ENCODE measurements around the gene SEPTIN12. TPM values are rescaled to one million over a fixed set of nuclear protein-coding genes. Genes with fewer than 3 reads are reported as not detected.
A peak's percentile ranks its signal among the peaks of the same experiment; 100 is the strongest.
"Not testable (repeated sequence)": the region's sequence is repeated elsewhere in the genome, so short reads cannot be mapped to it uniquely, and the experiment has no call there.

Gene SEPTIN12
- polyA plus RNA-seq, 10 donors = 9.8 TPM; not detected in 9

DNA sequence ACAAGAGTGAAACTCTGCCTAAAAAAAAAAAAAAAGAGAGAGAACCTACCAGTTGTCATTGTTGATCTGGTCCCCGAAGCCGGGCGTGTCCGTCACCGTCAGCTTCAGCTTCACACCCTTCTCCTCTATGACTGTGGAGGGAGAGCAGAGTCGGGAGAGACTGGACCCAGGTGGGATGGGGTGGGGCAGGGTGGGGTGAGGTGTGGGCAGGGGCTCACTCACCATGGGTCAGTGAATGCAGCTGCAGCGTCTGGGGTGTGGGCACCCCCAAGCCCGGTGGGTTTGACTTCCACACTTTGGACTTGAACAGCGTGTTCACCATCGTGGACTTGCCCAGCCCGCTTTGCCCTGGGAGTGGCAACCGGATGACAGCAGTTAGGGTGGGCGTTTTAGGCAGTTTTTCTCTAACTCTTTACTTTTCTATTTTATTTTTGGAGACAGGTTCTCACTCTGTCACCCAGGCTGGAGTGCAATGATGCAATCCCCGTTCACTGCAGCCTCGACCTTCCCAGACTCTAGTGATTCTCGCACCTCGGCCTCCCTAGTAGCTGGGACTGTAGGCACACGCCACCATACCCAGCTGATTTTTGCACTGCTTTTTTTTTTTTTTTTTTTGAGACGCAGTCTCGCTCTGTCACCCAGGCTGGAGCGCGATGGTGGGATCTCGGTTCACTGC, 2.2 kb downstream of the SEPTIN12 start:
- no peak for DNase-seq

DNA sequence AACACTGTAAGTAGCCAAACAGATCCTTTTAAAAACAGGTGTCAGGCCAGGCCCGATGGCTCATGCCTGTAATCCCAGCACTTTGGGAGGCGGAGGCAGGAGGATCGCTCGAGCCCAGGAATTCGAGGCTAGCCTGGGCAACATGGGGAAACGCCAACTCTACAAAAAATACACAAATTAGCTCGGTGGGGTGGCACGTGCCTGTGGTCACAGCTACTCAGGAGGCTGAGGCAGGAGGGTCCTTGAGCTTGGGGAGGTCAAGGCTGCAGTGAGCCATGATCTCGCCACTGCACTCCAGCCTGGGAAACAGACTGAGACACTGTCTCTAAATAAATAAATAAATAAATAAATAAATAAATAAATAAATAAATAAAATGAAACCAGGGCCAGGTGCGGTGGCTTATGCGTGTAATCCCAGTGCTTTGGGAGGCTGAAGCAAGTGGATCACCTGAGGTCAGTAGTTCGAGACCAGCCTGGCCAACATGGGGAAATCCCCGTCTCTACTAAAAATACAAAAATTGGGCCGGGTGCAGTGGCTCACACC, 3.6 kb downstream of the SEPTIN12 start:
- DNase-seq = not testable (repeated sequence)

DNA sequence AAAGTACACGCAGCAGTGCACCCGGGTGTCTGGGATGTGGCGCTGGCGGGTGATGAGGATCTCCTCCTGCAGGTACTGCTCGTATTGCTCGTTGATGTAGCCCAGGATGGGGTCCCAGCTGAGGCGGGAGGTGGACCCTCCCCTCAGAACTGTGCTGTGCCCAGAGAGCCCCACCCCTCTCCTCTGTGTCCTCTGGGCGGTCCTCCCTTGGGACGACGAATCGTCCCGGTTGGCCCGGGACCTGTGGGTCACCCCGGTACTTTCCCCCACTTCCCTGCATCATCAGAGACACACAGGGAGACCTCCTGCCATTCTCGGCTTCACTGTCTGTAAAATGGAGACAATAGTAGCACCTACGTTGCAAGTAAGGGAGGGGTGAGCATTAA, 4.2 kb downstream of the SEPTIN12 start:
- DNase-seq = no peak

DNA sequence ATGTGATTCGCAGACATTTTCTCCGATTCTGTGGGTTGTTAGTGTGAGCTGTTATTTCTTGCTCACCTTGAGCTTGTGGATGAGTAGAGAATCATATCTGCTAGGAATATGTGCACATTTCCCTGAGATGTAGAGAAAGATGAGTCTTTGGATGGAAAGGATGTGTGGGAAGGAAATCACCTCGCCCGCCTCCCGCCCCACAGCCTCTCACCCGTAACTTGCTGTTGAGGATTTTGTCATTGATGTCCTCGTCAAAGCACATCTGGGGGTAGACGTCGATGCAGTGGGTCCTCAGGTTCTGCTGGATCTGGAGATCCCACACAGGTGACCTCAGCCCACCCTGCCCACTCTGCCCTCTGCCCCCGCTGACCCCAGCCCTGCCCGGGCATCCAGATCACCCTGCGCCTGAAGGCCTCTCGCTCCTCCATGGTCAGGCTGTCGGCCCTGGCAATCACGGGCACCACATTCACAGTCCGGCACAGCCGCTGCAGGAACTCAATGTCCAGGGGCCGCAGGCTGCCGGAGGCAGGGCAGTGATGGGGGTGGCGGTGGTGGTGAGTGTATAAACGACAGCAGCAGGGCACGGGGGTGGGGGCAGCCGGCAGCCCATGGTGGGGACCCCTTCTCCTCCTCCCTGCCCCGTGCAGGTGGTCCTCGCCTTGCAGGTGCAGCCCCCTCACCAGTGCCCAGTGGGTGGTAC, 4.7 kb downstream of the SEPTIN12 start:
- DNase-seq = no peak

DNA sequence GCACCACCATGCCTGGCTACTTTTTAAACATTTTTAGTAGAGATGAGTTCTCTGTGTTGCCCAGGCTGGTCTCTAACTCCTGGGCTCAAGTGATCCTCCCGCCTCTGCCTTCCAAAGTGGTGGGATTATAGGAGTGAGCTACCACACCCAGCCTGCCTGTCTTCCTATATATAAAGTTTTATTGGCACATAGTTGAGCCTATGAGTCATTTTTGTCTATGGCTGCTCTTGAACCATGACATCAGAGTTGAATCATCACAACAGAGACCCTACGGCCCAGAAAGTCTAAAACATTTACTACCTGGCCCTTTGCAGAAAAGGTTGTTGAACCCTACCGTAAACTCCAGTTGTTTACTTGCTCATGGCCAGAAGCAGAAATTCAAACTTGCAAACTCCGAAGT, 7.9 kb downstream of the SEPTIN12 start:
- DNase-seq = no peak

DNA sequence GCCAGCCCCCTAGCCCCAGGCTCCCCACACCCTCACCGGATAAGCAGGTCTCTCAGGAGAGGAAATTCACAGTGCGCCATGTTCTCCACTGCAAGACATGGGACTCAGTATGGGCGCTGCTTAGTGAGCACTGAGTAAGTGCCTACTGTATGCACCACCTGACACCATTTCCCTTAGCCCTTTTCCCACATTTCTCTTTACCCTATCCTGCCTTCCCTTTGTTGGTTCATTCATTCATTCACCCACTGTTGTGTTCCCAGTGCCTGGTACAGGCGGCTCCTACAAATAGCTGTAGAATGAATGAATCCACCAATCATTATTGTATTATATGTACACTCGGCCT, 10.1 kb downstream of the SEPTIN12 start:
- DNase-seq = no peak

DNA sequence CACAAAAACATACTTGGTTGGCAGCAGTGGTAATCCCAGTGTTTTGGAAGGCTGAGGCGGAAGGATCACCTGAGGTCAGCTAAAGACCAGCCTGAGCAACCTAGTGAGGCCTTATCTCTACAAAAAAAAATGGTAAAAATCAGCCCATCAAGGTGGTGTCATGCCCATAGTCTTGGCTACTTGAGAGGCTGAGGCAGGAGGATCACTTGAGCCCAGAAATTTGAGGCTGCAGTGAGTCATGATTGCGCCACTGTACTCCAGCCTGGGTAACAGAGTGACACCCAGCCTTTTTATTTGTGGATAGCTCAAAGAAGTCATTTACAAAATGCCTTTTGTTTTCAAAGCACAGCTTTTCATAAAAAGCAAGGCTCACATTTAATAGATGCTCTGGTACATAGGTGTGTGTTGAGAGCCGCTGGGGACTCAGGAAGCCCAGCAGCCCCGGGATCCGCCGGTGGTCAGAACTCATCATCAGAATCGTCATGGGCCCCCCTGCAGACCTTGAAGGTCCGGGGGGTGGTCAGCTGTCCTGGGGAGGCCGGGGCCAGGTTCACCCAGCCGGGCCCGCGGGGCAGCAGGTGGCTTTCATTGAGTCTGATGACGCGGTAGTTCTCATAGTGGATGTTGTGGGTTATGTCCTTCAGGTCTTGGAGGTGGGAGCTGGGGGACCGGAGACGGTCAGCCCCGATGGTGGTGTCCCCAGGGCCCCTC, 10.7 kb downstream of the SEPTIN12 start:
- DNase-seq = no peak

DNA sequence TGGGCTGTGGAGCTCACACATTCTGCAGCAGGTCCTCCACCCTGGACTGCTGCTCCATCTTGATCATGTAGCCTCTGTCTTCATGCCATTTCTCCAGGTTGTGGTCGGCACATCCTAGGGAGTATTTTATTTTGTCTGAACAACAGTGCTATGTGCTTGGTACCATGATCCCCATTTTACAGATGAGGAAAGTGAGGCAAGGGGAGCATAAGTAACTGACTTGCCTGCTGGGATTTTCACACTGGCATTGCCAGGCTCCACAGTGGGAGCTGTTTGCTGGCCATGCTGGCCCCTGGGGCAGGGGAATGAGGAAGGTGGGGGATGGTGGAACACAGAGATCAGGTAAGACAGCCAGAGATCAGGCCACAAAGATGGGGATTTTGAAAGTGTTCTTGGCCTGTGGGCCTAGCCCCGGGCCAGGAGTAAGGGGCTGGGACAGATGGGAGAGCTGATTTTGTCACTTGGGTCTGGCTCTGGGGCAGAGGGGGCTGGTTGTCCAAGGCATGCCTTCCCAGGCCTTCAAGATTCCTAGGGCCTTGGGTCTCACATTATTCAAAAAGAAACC, 11.9 kb downstream of the SEPTIN12 start:
- no peak for DNase-seq

DNA sequence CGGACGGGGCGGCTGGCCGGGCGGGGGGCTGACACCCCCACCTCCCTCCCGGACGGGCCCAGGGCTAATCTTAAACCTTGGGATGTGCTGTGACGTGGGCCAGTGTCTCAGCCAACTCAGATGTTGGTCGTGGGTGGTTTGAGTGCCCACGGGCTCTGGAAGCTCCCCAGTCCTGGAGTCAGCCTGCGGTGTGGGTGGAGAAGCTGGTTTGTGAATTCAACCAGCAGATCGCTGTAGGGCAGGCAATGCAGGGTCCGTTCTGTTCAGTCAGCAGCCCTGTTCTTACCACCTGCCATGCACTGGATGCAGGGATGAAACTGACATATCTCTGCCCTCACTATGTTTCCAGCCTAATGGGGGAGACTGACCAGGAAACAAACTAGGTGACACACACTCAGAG, 13.1 kb downstream of the SEPTIN12 start:
- DNase-seq = no peak

DNA sequence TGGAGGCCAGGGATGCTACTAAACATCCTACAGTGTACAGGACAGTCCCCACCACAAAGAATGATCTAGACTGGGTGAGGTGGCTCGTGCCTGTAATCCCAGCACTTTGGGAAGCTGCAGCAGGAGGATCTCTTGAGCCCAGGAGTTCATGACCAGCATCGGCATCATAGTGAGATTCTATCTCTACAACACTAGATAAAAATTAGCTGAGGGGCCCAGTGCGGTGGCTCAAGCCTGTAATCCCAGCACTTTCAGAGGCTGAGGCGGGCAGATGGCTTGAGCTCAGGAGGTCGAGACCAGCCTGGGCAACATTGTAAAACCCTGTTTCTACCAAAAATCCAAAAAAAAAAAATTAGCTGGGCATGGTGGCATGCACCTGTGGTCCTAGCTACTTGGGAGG, 15.8 kb downstream of the SEPTIN12 start:
- DNase-seq = no peak

DNA sequence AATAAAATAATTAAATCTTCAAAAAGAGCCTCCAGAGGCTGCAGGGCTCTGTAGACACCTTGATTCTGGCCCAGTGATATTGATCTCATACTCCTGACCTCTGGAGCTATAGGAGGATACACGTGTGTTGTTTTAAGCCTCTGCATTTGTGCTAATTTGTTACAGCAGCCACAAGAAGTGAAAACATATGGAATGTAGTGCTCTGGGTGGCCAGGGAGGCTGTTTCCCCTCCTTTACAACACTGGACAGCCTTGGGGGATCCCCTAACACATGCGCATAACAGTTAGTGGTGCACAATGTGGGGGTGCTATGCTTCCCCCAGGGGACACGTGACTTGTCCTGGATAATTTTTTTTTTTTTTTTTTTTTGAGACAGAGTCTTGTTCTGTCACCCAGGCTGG, 16.5 kb downstream of the SEPTIN12 start:
- no peak for DNase-seq

DNA sequence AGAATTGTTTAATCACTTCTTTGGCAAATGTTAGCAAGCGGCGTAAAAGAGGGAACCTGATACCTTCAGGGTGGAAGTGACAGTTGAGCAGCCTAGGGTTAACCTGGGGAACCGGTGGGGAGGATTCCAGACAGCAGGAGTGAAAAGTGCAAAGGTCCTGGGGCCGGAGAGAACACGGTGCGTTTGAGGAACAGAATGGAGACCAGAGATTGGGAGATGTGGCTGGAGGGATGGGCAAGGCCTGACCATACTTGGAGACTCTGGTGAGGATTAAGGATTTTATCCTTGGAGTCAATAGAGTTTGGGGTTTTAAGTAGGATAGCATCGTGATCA, 18.9 kb downstream of the SEPTIN12 start:
- no peak for DNase-seq

DNA sequence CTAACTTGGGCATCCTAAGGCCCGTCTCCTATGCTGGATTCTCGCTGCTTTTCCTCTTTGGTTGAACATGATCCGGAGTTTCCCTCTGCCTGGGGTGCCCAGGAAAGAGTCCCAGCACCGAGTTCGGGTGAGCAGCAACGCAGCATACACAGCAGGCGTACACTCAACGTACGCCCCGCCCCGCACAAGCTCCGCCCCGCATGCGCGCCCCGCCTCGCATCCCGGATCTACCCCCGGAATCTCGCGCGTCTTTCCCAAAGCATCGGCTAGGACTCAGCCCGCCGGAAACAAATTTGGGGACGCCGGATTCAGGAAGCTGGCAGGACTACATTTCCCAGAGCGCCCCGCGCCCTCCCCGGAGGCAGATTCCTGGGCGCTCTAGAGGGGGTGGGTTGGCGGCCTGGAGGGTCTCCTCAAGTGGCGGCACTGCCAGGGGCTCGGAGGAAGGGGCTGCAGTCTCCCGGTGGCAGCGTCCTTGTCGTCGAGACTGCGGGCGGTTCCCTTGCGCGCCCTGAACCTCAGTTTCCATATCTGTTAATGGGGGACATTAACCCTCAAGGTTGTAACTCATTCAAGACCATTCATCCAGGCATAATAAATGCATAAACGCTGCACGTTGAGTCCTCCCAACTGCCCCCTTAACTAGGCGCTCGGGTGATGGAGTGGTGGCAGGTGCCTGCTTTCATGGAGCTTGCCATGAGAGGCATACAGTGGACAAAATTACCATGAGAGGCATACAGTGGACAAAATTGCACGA, 19.4 kb downstream of the SEPTIN12 start:
- peak; percentile 96 to 99 (median 97) for DNase-seq

DNA sequence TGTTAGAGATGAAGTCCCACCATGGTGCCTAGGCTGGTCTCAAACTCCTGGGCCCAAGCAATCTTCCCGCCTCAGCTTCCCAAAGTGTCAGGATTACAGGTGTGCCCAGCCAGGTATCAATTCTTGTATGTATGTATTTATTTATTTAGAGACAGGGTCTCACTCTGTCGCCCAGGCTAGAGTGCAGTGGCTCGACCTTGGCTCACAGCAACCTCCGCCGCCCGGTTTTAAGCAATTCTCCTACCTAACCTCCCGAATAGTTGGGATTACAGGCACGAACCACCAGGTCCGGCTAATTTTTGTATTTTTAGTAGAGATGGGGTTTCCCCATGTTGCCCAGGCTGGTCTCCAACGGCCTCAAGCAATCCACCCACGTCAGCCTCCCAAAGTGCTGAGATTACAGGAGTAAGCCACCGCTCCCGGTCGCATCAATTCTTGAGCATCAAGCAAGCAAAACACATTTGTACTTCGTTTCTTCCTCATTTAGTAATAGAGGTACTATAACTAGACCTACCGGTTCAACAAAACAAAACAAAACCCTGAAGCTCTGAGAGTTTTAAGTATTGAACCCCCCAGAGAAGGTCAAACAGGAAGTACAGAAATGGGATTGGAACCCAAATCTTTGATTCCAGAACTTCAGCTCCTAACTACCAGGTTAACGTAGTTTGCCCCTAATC, 20.1 kb downstream of the SEPTIN12 start:
- peak in 1 of 3 donors; percentile 24 for DNase-seq

DNA sequence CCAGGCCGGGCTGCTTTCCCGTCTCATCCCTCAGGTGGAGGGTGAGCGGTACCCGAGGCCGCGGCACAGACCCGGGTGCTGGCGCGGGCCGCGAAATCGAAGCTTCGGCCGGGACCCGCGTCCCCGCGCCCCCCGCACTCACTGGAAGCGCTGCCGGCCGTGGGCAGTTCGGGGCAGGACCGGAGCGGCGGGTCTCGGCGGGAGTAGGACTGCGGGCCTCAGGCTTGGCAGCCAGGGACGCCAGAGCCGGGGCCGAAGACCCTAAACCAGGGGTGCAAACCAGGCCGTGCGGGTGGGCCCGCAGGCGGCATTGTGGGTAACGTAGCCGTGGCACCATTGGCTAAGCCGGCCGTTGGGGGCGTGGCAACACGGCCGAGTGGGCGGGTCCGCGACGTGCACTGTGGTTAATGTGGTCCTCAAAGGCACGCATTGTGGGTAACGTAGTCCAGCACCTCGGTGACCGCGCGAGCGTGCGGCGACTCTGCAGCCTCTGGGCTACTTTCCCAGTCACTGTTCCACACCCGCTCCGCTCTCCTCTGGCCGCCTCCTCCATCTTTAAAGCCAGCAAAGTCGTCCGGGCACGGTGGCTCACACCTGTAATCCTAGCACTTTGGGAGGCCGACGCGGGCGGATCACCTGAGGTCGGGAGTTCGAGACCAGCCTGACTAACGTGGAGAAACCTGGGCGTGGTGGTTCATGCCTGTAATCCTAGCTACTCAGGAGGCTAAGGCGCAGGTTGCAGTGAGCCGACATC, 21.1 kb downstream of the SEPTIN12 start, which contains the start of gene ZNF500:
ZNF500 (minus strand) TSS at position 288 of the 754 bp plus-strand sequence. CDS start 1,184 bp downstream, outside the sequence.
- DNase-seq = peak; percentile 96 to 99 (median 97)

DNA sequence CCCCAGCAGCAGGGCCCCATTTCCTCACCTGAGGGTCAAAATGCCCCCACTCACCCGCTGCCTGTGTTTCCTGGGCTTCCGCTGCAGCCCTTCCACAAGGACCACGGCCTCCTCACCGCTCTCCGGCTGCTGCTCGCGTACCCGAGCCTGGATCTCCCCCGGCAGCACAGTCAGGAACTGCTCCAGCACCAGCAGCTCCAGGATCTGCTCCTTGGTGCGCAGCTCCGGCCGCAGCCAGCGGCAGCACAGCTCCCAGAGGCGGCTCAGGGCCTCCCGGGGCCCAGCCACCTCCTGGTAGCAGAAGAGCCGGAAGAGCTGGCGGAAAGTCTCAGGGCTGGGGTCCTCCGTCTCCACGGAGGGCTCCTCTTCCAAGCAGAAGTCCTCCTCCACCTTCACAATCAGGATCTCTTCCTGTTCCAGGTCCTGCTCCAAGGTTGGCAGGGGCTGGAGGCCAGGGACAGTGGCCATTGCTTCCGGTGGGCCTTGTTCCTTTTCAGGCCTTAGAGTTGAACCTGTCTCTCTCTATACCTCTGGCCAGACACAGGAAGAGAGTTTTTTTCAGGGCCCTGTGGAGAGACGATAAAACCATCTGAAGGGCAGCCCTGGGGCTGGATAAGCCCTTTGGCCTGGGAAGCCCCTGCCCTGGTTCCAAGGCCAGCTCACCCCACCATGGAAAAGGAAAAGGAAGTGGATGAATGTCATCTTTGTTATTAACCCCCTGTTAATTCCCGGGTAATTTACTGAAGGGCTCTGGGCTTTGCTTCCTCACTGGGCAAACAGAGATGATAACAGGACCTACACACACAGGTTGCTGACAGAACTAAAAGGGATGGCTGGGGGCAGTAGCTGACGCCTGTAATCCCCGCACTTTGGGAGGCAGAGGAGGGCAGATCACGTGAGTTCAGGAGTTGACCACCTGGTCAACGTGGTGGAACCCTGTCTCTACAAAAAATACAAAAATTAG, 22.4 kb downstream of the SEPTIN12 start:
- no peak for DNase-seq

DNA sequence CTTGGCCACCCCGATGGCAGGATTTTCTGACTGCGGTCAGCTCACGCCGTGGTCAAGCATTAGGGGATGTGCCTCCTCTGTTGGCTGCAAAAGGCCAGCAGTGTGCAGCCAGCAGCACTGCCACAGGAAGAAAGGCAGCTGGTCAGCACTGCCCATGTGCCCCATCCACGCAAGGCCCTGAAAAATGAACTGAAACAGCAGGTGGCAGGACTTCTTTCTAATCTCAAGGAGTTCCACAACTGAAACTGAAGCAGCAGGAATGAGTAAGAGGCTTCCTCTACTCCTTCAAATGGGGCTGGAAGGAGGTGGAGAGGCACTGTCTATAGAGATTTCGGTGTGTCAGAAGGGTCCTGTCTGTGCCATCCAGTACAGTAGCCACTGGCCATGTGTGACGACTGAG, 24.4 kb downstream of the SEPTIN12 start:
- no peak for DNase-seq

DNA sequence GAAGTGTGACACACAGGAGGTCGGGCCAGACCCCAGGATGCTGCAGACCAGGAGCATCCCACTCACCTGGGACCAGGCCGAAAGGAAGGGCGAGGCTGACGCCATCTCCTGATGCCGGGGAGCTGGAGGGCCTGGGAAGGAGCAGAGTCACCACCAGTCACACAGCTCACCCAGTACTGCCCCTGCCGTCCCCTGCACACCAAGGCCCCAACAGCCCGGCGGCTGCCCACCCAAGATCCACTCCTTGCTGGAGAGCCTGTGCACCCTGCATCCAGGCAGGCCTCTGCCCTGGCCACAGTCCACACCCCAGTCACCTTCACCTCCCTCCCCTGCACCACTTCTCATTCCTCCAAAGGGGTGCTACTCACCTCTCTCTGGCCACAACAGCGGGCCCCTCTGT, 25.9 kb downstream of the SEPTIN12 start:
- DNase-seq = no peak
